Endothelial cell of hepatic sinusoid (primary cell): ENCODE measurements around the gene GMCL2.
"Not testable (repeated sequence)": the region's sequence is repeated elsewhere in the genome, so short reads cannot be mapped to it uniquely, and the experiment has no call there.

ENCODE experiments used
- in situ Hi-C: cut with HindIII; loops from 2 replicates; pipeline ENCODE4 v1.10.0; 2017; ENCODE audit warnings: low sequenced_read_pairs

The GMCL2 gene

GRCh38 chr5:178187014-178187413 is at the start of gene GMCL2:
TSS of gene GMCL2 (minus strand) at chr5:178187371. CDS start at chr5:178187299, 72 bp downstream.
- in situ Hi-C loops = no loop called here

DNA sequence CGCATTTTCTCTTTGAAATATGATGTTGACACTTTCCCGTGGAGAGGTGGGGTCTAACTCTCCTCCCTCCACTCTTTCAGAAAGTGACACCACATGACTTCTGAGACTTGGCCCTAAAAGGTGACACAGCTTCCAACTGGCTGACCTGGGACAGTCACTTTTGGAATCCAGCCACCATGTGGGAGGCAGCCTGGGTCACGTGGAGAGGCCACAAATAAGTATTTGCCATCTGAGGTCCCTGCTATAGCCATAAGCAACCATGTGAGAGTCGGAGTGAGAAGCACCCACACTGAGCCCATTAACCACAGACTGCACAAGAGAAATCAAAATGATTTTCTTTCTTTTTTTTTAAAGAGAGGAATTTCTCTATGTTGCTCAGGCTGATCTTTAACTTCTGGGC is 49.5 kb upstream of the GMCL2 start:
- in situ Hi-C loops = no loop called here

GRCh38 chr5:178236126-178236525 is 49.0 kb upstream of the GMCL2 start:
- in situ Hi-C loops = no loop called here

DNA sequence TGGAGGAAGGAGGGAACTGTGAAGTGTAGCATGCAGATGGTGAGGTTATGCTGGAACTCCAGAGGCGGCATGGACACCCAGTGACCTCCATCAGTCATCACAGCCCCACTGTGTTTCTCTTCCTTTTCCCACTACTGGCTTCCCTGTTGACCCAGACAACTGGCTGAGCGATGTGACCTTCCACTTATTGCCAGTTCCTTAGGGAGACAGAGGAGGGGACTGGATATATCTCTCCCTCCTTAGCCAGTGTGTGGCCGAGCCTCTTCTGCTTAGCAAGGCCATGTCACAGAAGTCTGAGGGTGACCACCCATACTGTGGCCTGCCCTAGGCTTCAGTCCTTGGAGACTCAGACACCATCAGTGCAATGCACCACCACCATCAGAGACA is 48.4 kb upstream of the GMCL2 start:
- in situ Hi-C loops = no loop called here

GRCh38 chr5:178234750-178235587 is 47.8 kb upstream of the GMCL2 start:
- in situ Hi-C loops = no loop called here

DNA sequence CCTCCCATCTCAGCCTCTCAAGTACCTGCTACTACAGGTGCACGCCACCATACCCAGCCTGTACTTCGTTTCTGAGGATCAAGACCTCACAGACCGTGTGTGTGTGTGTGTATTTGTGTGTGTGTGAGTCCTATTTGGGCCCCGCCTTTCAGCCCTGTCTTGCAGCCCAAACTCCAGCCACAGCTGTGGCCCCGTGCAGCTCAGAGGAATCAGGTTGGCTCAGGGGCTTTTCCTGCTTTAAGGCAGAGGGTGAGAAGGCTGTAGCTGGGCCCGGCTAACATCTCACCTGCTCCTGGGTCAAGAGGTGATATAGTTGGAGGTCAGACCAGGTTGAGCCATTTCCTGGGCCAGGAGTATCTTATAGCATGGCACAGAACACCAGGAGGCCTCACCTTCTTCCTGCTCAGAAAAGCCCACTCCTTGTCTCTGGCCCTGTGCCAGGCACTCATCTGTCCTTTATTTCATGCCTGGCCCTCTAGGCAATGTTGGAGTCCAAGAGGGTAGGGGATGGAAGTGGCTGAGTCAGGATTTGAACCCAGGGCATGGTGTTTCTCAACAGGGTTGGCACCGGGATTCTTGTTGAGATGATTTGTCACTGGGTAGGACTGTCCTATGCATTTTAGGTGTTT is 47.1 kb upstream of the GMCL2 start:
- in situ Hi-C loops = no loop called here

DNA sequence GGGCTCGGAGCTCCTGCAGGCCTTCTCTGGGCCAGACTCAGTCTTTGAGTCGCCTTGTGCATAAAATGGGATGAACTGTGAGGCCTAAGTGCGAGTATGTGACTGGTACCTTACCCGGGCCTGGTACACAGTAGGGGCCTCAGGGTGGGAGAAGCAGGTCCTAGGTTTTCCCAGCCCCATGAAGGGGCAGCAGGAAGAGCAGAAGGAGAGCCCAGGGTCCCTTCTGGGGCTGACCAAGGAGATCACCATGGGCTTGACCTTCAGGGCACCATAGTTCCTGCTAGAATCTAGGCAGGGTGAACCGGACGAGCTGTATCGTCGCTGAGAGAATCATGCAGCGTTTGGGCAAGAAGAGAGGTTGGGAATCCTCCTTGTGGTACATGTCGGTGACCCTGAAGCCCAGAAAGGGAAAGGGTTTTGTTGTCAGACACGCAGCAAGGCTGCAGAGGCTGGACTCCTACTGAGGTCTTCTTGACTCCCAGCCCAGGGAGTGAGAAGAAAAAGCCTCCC is 45.8 kb upstream of the GMCL2 start:
- in situ Hi-C loops = no loop called here

DNA sequence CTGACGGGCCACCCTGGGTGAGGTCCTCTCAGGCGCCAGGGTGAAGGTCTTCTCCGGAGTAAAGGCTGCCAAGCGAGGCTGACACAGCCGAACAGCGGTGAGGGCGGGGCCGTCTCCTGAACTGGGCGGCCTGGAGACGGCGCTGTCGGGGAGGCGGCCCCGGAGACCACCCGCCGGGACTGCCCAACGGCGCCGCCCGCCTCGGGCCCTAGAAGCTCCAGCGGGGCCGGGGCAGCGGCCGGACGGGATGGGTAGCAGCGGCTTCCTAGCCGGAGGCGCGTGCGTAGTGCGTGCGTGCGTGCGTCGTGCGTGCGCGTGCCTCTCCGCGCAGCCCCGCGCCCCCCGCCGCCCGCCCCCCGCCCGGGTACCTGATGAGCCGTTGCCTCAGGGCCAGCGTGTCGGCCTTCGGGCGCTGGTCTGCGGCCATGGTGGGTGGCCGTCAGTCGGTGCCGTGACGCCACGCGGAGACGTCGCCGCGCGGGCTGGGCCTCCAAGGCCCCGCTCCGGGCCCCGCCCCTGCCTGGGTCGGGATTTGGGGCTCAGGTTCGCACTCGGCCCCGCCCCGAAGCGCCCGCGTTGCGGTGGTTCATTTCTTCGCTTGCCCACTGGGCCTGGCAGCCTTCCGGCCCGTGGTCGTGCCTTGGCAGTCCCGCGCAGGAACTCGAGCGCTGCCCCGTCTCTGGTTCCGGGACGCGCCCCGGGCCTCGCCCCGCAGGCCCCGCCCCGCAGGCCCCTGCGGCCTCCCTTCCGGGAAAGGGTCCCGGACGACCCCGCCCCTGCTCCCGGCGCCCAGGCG is 45.2 kb upstream of the GMCL2 start, which contains the start of gene PHYKPL:
Gene PHYKPL, minus strand, starts transcription at position 679 of the 796 bp plus-strand sequence. Its CDS starts 252 bp downstream, at position 427.
- in situ Hi-C loops = no loop called here

DNA sequence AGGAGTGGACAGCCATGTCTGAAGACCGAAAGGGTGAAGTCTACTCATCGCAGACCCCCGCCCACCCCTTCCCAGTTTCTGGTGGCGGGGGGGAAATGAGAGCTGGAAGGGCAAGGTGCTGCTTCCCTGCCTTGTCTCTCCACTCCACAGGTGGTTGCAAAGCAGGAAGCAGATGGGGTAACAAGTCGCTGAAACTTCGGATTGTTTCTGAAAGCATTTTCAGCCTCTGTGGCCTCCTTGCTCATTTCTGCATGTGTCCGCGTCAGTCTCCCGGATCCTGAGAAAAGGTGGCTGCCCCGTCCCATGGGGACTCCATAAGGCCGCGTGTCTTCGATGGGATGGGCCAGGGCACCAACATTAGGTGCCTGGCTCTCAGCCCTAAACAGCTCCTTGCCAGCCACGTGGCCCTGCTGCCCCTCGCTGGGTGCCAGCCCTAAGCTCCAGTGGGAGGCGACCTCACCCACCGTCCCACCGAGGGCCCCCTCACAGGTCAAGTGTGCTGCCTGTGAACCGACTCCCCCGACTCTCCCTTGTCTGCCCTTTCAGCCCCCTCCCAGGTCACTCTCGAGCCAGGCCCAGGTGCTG is 44.5 kb upstream of the GMCL2 start:
- in situ Hi-C loops = no loop called here

DNA sequence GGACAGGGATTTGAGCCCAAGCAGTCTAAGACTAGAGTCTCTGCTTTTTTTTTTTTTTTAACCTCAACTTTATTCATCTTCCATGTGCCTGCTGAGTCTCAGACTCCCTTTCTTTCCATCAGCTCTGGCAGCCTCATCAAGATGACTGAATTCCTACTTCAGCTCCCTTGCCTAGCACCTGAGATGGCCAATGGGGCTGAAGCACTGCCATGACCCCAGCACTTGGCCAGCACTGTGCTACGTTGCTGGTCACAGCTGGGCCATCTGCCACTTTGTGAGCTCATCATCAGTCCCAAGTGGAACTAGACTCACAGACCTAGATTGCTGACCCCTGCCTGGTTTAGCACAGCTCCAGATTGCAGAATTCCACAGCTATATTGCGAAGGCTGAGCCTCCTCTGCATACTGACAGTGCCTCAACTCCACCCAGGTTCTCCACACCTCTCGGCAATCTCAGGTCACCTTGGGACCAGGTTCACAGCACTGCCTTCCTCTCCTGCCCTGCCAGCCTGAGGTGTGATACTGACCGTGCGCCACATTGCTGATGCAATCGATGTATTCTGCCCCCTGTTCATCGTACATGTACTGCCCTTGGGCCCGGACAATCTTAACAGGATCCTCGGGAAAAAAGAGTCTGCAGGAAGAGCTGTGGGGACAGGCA is 43.8 kb upstream of the GMCL2 start:
- in situ Hi-C loops = no loop called here

- in situ Hi-C loops = no loop called here
These were observed 42.7 kb upstream of the GMCL2 start for GRCh38 chr5:178229861-178230260.

GRCh38 chr5:178229111-178229510 is 41.9 kb upstream of the GMCL2 start:
- in situ Hi-C loops = not testable (repeated sequence)

- in situ Hi-C loops = no loop called here
These were observed 41.4 kb upstream of the GMCL2 start for GRCh38 chr5:178228609-178229008.

DNA sequence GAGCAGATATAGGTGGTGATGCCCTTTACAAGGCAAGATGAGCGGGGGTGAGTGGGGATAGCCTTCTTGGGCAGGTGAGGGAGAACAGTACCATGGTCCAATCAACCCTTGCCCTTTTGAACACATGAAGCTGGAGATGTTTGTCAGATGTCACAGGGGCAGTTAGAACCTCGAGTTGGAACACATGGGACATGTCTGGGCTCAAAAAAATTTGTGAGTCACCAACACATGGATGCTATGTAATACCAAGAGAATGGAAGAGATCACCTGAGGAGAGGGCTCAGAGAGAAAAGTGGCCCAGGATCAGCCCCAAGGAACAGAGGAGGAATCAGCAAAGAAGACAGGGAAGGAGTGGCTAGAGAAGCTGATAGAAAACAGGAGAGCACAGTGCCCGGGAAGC is 40.8 kb upstream of the GMCL2 start:
- in situ Hi-C loops = no loop called here

- in situ Hi-C loops = no loop called here
These were observed 40.0 kb upstream of the GMCL2 start for GRCh38 chr5:178227138-178227659.

- in situ Hi-C loops = no loop called here
These were observed 38.0 kb upstream of the GMCL2 start for GRCh38 chr5:178225174-178225573.

GRCh38 chr5:178224403-178224802 is 37.2 kb upstream of the GMCL2 start:
- in situ Hi-C loops = no loop called here

DNA sequence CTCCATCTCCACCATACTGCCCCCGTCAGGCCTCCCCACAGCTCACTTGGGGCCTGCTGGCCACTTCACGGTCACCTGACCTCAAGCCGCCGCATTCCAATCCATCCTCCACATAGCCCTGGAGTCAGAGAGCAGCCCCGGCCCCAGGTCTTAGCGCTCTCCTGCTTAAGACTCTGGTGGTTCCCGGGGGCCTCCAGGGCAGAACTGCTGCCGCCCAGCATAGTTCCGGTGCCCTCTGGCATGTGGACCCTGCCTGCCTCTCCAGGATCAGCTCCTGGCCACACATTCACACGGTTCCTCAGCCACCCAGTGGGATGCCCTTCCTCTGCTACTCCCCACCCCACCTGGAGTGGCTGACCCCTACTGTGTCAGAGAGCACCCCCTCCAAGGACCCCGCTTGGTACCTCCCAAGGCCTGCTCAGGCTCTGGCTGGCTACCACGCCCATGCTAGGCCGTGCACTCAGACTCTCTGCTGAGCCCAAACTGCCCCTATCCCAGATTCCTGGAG is 36.7 kb upstream of the GMCL2 start:
- in situ Hi-C loops = no loop called here

GRCh38 chr5:178223196-178223773 is 36.1 kb upstream of the GMCL2 start:
- in situ Hi-C loops = no loop called here

- in situ Hi-C loops = no loop called here
These were observed 35.1 kb upstream of the GMCL2 start for GRCh38 chr5:178222292-178222691.
